Measurements from ENCODE around the gene SFXN5. TPM values are rescaled to one million over a fixed set of nuclear protein-coding genes. Genes with fewer than 3 reads are reported as not detected.

The SFXN5 gene
- total RNA-seq, 1 donor from 2014 or later: 14.1 TPM

- Mint-ChIP-seq H3K4me3 (no peak overlapping the region), H3K9me3 (no peaks in the 10 kb centered on the region), H3K36me3 (ENCODE audit: low read depth) (no peaks in the 10 kb centered on the region), H3K27me3 (no peaks in the 10 kb centered on the region), H3K4me1 (no peaks in the 10 kb centered on the region), H3K27ac (no peak overlapping the region)
- DNase-seq: no peak
- intact Hi-C loops (cut with micrococcal nuclease): no loop called here
These were observed 50.7 kb downstream of the SFXN5 start for GRCh38 chr2:73020657-73021370.

DNA sequence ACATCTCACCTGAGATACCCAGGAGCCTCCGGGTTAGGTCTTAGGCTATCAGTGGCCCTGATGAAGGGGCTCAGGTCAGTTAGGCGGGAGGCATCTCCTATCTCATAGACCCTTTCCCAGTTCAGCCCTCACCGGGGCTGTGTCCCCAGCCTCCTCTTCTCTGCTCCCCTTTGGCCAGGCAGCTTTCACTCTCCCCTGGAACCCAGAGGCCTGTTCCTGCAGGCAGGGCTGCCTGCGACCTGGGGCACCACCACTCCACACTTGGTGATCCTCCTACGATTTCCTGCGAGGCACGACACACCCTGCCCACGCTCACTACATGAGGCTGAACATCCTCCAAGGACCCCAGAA, 51.2 kb downstream of the SFXN5 start:
- Mint-ChIP-seq H3K27me3 (no peaks in the 10 kb centered on the region), H3K36me3 (ENCODE audit: low read depth) (no peaks in the 10 kb centered on the region), H3K4me3 (no peak overlapping the region), H3K27ac (no peak overlapping the region), H3K9me3 (no peaks in the 10 kb centered on the region), H3K4me1 (no peaks in the 10 kb centered on the region)
- no peak for DNase-seq
- intact Hi-C loops (cut with micrococcal nuclease): no loop called here

DNA sequence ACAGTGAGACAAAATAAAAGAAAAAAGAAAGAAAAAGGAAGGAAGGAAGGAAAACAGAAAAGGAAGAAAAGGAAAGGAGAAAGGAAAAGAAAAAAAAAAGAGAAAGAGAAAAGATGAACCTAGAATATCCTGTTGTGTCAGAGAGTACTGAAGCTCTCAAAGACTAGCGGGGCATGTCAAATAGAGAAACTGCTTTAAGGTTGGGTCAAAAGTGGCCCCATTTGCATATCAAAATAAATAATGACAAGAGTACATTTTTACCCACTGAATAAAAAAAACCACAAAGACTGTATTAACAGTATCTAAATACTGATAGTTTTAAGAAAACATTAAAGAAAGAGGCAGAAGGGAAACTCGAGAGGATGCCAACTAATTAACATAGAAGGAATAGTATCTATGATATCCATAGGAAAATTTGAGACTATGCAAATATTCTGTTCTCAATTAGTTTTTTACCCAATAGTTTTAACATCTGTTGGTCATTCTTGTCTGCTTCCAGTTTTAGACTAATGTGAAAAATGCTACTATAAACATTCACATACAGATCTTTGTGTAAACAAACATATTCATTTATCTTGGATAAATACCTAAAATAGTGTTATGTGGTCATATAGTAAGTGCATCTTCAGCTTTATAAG, 53.2 kb downstream of the SFXN5 start:
- H3K36me3 Mint-ChIP-seq (ENCODE audit: low read depth): no peaks in the 10 kb centered on the region
- H3K27ac Mint-ChIP-seq: no peak overlapping the region
- peaks cover 8% of the 10 kb centered on the region for H3K27me3 Mint-ChIP-seq
- no peak overlapping the region for H3K4me3 Mint-ChIP-seq
- H3K4me1 Mint-ChIP-seq: no peaks in the 10 kb centered on the region
- H3K9me3 Mint-ChIP-seq: no peaks in the 10 kb centered on the region
- no peak for DNase-seq
- intact Hi-C loops (cut with micrococcal nuclease): no loop called here

- peaks cover 19% of the 10 kb centered on the region for H3K27me3 Mint-ChIP-seq
- DNase-seq: no peak
- H3K27ac Mint-ChIP-seq: no peak overlapping the region
- H3K4me3 Mint-ChIP-seq: no peak overlapping the region
- no peaks in the 10 kb centered on the region for H3K36me3 Mint-ChIP-seq (ENCODE audit: low read depth)
- no peaks in the 10 kb centered on the region for H3K4me1 Mint-ChIP-seq
- intact Hi-C loops (cut with micrococcal nuclease): no loop called here
- H3K9me3 Mint-ChIP-seq: no peaks in the 10 kb centered on the region
These were observed 57.6 kb downstream of the SFXN5 start for GRCh38 chr2:73013936-73014335.

DNA sequence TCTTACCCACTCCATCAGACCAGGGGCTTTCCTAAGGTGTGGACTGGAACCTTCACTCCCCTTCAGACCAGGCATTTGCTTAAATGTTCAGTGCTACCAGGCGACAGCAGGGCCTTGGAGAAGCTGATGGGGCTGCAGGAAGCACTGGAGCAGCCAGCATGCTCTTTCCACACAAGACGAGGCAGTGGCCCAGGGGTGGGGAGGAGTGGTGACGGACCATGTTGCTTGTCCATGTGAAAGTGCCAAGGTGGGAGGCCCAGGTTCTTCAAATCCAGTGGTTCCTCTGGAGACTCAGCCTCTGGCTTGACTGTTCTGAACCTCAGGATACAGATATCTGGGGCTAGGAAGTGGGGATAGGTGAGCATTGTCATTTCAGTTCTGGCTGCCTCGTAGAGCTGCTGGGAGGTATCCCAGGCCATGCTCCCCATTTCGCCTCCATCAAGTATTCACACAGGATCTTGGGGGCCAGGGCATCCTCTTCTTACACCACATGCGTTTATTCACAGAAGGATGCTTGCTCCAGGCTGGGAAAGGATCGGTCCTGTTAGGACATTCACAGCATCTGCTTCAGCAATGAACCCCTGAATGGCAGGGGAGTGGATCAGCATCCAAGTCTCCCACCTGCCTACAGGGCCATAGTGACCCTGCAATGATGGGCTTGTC, 62.2 kb downstream of the SFXN5 start:
- H3K27me3 Mint-ChIP-seq: peaks cover 17% of the 10 kb centered on the region
- intact Hi-C loops (cut with micrococcal nuclease): no loop called here
- no peak overlapping the region for H3K4me3 Mint-ChIP-seq
- no peaks in the 10 kb centered on the region for H3K36me3 Mint-ChIP-seq (ENCODE audit: low read depth)
- no peak overlapping the region for H3K27ac Mint-ChIP-seq
- H3K9me3 Mint-ChIP-seq: no peaks in the 10 kb centered on the region
- H3K4me1 Mint-ChIP-seq: no peaks in the 10 kb centered on the region
- DNase-seq: no peak

DNA sequence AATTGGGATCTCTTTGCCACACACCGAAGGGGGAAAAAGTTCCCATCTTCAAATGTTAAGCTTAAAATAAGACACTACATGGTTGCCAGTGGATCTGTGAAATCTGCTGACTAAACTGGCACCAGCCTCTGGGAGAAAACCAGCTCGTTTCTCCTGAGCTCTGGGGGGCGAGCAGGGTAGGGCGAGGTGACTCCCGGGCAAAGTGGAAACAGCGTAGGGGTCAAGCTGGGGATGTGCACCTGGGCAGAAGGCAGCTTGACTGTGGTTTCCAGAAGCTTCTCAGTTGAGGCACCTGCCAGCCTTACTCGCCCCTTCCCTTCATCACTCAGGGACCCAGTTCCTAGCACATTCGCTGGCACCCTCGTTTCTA, 62.8 kb downstream of the SFXN5 start:
- H3K4me3 Mint-ChIP-seq: no peak overlapping the region
- H3K27ac Mint-ChIP-seq: no peak overlapping the region
- H3K36me3 Mint-ChIP-seq (ENCODE audit: low read depth): no peaks in the 10 kb centered on the region
- DNase-seq: no peak
- no peaks in the 10 kb centered on the region for H3K4me1 Mint-ChIP-seq
- no peaks in the 10 kb centered on the region for H3K9me3 Mint-ChIP-seq
- intact Hi-C loops (cut with micrococcal nuclease): no loop called here
- peaks cover 13% of the 10 kb centered on the region for H3K27me3 Mint-ChIP-seq

DNA sequence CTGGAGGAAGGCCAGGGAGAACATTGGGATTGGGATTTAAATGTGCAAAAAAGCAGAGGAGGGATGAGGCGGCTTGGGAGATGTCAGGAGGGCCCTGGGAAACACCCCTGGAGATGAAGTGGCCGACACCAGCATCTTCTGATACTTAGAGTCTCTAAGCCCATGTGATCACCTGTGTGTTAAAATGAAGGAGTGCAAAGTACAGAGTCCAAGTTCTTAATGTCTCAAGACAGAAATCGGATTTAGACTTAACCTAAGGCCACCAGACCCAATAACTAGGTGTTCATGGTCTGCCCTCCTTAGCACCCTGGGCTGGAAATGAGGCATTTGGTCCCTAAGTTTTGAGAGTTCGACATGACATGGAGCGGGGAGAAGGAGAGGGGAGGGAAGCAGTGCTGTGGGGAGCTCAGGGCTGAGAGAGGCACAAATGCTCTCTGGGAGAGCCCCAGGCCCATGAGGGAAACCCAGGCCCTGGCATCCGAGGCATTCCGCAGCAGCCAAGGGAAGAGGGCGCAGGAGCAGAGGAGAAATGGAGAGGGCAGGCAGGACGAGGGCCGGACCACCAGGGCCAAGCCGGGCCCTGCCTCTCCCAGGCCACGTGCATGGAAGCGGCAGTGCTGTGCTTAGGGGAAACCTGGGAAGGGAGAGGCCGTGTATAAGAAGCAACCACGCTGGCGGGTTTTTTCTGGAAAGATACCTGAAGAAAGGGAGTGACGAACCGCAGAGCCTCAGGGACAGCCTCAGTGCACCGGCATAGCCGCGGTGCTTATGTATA, 63.3 kb downstream of the SFXN5 start:
- Mint-ChIP-seq H3K9me3 (no peaks in the 10 kb centered on the region), H3K4me1 (no peaks in the 10 kb centered on the region), H3K27ac (no peak overlapping the region), H3K4me3 (no peak overlapping the region), H3K36me3 (ENCODE audit: low read depth) (no peaks in the 10 kb centered on the region), H3K27me3 (peaks cover 11% of the 10 kb centered on the region)
- no peak for DNase-seq
- intact Hi-C loops (cut with micrococcal nuclease): no loop called here

DNA sequence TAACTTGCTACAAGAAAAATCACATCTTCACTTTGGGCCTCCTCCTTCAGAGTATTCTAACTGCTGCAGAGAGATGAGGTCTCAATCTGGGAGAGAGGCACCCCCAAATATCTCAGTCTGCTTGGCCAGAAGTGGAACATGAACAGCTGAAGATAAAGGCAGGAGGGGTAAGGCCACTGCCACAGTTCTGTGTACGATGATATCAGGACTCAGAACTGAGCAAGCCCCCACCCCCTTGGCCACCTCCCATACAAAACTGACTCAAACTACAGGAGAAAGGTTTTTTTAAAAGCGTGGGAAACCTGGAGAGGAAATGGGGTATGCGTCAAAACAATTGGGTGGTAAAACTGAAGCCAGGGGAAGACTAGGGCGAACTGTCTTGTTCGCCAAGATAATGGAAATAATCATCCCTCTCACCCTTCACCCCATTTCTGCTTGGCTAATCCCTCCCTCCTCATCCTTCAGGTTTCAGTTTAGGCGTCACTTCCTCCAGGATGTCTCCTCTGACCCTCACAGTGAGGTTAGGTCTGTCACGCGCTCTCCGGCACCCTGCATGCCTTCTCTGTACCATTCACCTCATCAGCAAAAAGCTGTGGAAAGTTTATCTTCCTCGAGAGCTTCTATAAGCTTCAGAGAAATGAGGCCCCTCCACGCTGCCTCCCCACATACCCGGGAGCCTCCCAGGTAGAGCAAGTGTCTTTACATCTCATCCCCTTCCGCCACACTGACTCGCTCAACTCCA, 64.4 kb downstream of the SFXN5 start:
- Mint-ChIP-seq H3K4me1 (no peaks in the 10 kb centered on the region), H3K36me3 (ENCODE audit: low read depth) (no peaks in the 10 kb centered on the region), H3K4me3 (no peak overlapping the region), H3K27ac (no peak overlapping the region), H3K9me3 (no peaks in the 10 kb centered on the region), H3K27me3 (peaks cover 10% of the 10 kb centered on the region)
- no peak for DNase-seq
- intact Hi-C loops (cut with micrococcal nuclease): no loop called here

GRCh38 chr2:73004889-73005596, 66.5 kb downstream of the SFXN5 start:
- Mint-ChIP-seq H3K27me3 (no peaks in the 10 kb centered on the region), H3K4me1 (no peaks in the 10 kb centered on the region), H3K27ac (no peak overlapping the region), H3K4me3 (no peak overlapping the region), H3K36me3 (ENCODE audit: low read depth) (no peaks in the 10 kb centered on the region), H3K9me3 (no peaks in the 10 kb centered on the region)
- intact Hi-C loops (cut with micrococcal nuclease): no loop called here
- no peak for DNase-seq

GRCh38 chr2:73004466-73004865, 67.0 kb downstream of the SFXN5 start:
- H3K4me3 Mint-ChIP-seq: no peak overlapping the region
- H3K9me3 Mint-ChIP-seq: no peaks in the 10 kb centered on the region
- H3K4me1 Mint-ChIP-seq: no peaks in the 10 kb centered on the region

GRCh38 chr2:73003027-73003426, 68.5 kb downstream of the SFXN5 start:
- H3K9me3 Mint-ChIP-seq: no peaks in the 10 kb centered on the region
- H3K4me3 Mint-ChIP-seq: no peak overlapping the region
- no peaks in the 10 kb centered on the region for H3K27me3 Mint-ChIP-seq
- DNase-seq: no peak
- no peak overlapping the region for H3K27ac Mint-ChIP-seq
- no peaks in the 10 kb centered on the region for H3K36me3 Mint-ChIP-seq (ENCODE audit: low read depth)
- no peaks in the 10 kb centered on the region for H3K4me1 Mint-ChIP-seq
- intact Hi-C loops (cut with micrococcal nuclease): no loop called here

More at GRCh38 chr2:73004466-73004865, 67.0 kb downstream of the SFXN5 start:
- Mint-ChIP-seq H3K27ac (no peak overlapping the region), H3K27me3 (no peaks in the 10 kb centered on the region), H3K36me3 (ENCODE audit: low read depth) (no peaks in the 10 kb centered on the region)
- intact Hi-C loops (cut with micrococcal nuclease): no loop called here
- DNase-seq: no peak

DNA sequence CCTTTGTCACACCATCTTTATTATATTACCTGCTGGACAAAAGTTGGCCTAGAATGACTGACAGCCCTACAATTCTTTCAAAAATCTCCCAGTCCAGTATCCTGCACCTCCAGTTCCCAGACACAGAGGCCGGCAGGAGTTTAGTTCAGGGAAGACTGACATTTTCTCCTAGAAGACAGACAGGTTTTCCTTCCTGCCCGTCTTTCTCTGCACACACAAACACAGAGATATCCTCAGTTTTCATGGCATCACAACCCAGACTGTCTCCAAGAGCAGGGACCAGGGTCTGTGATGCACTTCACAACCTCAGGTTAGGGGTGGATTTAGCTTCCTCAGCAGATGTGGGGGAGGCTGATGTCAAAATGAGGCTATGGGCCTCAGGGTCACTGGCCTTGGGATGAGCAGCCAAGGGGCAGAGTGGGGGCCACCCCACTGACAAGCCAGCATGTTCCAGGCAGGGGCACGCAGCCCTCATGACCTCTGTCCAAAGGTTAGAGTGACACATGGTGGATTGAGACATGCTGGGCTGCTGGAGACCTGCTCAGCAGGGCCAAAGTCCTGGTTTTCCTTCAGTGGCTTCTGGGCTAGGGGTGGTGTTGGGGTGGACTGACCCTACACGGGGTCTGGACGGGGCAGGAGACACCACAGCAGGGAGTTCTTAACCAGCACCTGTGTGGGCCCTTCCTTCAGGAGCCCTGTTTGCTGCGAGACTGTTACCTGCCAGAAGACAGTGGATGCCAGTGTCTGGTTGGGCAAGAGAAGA, 70.5 kb downstream of the SFXN5 start:
- Mint-ChIP-seq H3K27me3 (no peaks in the 10 kb centered on the region), H3K9me3 (no peaks in the 10 kb centered on the region), H3K4me3 (no peak overlapping the region), H3K36me3 (ENCODE audit: low read depth) (no peaks in the 10 kb centered on the region), H3K4me1 (no peaks in the 10 kb centered on the region), H3K27ac (no peak overlapping the region)
- no peak for DNase-seq
- intact Hi-C loops (cut with micrococcal nuclease): no loop called here

Measured in activated CD4-positive, alpha-beta T cell treated with anti-CD3 and anti-CD28 coated beads, Interleukin-2, amount 10 ng/mL, durations not matched to agents 24 days and 14 days (primary cell).